HG03280 (cell line): Measurements from ENCODE around the gene AFDN.

Experiments
- ATAC-seq: cut with Tn5 transposase; IDR thresholded peaks from one replicate; pipeline ENCODE4 v1.9.1; 2021; ENCODE audit warnings: mild to moderate bottlenecking, moderate library complexity; ENCODE audit not compliant: unreplicated experiment

Gene AFDN

DNA sequence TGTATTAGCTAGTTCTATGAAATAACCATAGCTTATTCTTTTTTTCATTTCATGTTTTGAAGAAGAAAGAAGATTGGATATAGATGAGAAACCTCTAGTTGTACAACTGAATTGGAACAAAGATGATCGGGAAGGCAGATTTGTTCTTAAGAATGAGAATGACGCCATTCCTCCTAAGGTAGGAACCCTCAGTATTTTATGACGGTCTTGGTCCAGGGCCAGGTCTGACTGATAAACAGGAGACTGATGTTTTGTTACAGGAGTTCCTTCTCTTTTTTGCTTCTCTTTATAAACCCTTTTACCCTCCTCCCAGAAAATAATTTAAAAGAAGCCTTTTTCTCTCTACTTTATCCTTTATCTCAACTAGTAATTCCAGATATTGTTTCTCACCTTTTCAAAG is 43.6 kb downstream of the AFDN start:
- no peak for ATAC-seq

- ATAC-seq, result no peak
Observed at GRCh38 chr6:167872538-167873210, 46.0 kb downstream of the AFDN start.

DNA sequence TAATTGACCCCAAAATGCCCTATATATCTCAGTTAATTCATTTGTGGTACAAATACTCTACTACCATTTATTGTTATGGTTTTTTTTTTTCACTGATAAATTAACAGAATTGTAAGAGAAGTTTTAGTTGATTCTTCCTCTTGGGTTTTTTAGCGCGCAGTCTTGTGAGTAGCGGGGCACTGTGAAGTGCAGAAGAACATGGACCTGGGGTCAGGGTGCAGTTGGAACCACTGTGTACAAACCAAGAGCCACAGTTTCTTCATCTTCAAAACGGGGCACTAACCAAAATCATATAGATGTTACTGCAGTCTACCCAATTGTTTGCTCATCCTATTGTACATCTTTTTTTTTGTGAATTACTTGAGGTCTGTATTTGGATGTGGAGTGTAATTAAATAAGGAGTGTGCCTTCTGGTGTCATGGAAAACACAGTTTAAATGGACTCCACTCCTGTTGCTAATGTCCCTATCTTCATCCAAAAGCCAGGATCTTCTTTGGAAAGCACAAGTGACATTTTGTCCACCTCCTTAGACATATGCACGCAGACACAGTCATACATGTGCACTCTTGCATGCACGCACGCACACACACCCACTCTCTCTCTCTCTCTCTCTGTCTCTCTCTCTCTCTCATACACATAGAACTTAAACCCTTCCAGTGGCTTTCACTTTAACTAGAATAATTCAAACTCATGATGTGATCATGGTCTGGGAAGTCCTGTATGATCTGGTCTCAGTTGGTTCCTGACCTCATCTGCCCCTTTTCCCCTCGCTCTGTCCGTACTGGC is 51.5 kb downstream of the AFDN start:
- no peak for ATAC-seq

- no peak for ATAC-seq
Observed at GRCh38 chr6:167879612-167880011, 52.9 kb downstream of the AFDN start.

- no peak for ATAC-seq
Observed at GRCh38 chr6:167881327-167881726, 54.6 kb downstream of the AFDN start.

- no peak for ATAC-seq
Observed at GRCh38 chr6:167882244-167882643, 55.5 kb downstream of the AFDN start.

DNA sequence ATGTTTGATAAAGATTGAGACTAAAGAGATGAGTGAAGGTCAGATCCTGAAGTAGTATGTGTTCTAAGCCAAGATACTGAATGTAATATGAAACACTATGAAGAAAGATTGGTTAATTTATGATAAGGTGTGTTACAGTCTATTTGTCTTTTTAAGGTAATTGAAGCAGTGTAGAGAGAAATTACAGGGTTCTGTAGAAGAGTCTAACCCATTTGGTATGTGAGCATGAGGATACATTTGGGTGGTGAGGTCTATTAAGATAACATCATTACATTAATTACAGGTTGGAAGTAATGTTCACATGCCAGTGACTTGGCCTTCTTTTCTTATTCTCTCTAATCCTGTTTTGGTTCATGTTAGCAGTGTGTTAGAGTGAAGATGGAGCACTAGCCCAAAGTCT is 61.4 kb downstream of the AFDN start:
- no peak for ATAC-seq

DNA sequence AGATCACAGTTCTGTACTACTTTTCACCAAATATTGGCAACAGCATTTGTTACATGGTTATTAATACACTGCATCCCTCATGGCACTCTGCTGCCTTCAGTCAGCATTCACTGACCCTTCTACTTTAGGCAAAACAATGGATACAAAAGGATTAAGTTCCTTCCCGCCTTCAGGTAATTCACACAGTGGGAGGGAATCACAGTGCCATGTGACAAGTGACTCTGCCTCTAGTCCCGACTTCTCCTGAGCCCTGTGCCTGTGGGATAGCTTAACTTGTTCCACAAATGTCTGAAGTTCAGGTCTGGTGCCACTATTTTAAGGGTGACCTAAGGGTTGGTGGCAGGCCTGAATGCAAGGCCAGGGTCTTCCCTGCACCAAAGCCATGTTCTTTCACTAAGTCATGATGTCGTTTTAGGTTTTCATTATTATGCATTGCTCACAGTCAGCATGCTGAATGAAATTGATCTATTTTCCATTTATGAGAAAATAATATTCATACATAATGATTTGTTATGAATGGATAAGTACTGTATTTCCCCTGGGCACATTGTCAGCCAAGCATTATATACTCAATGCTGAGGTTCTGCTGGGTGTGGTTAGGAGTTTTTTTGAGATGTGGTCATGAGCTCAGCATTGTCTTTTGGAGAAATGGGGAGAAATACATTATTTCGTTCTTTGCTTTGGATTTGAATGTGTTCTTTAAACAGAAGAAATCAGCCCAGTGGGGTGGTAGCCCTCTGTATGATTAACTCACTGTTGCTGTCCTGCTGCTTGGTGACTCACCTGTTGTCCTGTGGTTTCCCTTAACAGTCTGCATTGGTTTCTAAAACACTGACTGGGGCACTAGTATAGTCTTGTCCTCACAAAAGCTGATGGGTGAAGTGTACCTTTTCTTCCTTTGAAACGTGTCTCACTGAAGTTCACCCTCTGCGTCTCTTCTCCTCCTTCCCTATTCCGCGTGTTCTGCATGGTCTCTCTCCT is 66.4 kb downstream of the AFDN start:
- ATAC-seq, result peak; percentile 76

DNA sequence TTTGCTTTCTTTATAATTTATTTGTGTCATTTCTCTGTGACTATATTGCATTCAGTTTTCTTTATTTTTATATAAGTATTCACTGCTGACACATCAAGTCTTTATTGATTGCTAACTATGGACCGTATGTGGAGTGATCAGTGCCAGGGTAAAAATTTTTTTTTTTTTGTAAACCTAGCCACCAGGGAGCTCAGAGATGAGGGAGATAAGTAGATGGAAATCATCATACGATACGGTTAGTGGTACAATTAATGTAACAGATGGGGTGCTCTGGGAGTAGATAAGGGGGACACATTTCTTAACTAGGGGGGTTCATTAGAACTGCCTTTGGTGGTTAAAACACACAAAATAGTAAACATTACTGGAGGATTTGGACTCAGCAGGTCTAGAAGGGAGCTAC is 68.3 kb downstream of the AFDN start:
- no peak for ATAC-seq

DNA sequence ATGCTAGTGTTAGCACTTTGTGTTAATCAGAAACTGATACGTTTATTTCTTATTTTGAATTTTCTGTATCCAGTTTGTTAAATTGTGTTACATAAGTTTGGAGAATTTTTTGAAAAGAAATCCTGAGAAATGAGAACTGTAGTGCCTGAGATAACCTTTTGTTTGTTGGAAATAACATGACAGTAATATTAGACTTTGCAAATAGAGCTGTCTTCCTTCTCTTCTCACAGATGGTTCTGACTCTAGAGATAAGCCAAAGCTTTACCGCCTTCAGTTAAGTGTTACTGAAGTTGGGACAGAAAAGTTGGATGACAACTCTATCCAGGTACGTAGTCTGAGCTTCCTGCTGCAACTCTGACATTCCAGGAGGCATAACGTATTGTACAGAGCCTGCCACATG is 69.9 kb downstream of the AFDN start:
- no peak for ATAC-seq

GRCh38 chr6:167898673-167899311 is 72.1 kb downstream of the AFDN start:
- no peak for ATAC-seq

DNA sequence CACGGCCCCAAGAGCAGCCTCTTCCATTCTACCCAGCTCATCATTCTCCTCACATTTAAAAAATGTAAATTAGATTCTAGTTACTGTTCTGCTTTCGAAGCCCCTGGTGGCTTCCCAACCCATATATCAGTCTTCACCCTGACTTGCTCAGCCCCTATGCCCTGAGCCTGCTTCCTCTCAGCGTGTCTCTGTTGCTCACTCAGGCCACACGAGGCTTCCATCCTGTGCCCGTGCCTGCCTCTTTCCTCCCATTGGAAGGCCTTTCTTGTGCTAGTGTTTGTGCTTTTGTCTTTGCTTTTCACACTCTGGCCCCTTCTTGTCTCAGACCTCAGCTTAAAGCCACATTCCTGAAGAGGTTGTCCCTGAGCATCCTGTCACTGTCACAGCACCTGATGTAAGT is 78.1 kb downstream of the AFDN start:
- ATAC-seq, result no peak

- ATAC-seq, result no peak
Observed at GRCh38 chr6:167906899-167907298, 80.2 kb downstream of the AFDN start.

- ATAC-seq, result no peak
Observed at GRCh38 chr6:167907837-167908681, 81.3 kb downstream of the AFDN start.

DNA sequence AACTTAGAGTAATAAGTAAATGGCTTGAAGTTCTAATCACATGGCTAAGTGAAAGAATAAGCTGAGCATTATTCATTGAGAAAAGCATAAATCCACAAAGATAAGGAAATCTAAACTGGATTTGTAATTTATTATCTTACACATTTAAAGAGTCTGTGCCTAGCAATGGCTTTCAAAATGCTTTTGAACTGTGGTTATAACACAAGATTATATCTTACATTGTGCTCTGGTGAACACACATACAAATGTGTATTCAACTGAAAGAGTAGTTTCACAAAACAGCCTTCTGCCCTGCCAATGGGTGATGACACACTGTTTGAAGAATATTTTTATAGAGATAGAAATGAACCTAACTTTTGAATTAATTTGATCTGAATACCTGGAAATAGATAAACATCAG is 83.3 kb downstream of the AFDN start:
- no peak for ATAC-seq

DNA sequence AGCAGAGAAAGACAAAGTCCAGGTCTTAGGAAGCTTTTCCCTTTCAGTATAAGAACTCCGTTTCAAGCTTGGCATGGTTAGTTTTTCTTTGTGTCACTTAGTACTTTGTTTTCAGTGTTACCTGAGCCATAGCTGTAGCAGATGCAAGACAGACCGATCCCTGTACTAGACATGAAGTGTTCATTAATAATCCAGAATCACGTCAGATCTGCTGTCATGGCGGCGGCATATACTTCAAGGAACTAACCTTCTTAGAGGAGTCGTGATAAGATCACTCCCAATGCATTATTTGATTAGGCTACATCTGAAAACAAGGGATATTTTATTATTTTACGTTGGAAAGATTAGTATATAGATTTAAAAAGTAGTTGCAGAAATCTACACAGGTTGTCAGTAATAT is 83.9 kb downstream of the AFDN start:
- ATAC-seq, result no peak

DNA sequence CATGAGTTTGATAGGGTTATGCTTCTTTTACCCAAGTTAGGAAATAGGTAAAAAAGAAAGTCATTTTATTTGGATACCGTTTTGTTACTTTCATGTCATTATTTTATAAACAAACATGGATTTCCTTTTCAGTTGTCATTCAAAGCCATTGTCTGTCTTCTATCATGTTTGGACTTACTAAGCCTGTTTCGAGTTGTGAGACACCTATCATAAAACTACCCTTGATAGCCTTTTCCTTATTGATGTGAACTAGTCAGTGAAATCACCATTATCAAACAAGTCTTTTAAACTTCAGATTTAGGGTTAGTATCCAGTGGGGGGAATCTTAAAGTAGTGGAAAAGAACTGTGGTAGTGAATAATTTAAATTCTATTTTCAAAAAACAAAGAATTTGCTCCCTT is 85.8 kb downstream of the AFDN start:
- ATAC-seq, result no peak

DNA sequence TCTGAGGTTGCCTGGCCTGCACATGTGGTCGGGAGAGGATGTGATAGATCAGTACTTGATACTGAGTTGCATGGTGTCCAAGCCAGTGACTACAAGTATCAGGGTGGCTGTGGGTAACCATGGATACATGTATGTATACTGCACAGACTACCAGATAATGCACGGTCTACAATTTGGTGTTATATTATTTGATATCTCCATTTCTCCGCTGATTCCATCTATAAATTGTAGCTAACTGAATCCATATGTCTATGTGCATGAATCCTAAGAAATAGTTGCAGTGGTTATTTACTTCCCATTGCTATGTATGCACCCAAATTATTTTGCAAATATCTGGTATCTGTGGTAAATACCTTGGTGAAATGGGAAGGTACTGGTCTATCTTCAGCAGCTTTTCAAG is 87.0 kb downstream of the AFDN start:
- no peak for ATAC-seq

DNA sequence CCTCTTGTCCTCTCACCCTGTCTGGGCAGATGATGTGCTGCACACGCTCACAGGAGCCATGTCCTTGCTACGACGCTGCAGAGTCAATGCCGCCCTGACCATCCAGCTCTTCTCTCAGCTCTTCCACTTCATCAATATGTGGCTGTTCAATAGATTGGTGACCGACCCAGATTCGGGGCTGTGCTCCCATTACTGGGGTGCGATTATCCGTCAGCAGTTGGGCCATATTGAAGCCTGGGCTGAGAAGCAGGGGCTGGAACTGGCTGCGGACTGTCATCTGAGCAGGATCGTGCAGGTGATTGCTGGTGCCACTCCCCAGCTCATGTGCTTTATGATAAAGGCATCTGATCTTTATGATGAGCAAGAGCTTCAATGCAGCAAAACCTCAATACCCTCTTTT is 88.4 kb downstream of the AFDN start:
- ATAC-seq, result no peak

GRCh38 chr6:167917551-167918154 is 90.9 kb downstream of the AFDN start:
- no peak for ATAC-seq
